ENCODE measurements around the gene COLEC12.

GRCh38 chr18:413233-413632 is 87.3 kb downstream of the COLEC12 start:
- no peak for TF ChIP-seq CTCF (IDR thresholded peaks at IDR 0.05; ENCODE audit: low read depth, low read length)
- no peak for TF ChIP-seq POLR2A (IDR thresholded peaks at IDR 0.05; ENCODE audit: extremely low read depth, insufficient read length)
- TF ChIP-seq, protein P1, sequence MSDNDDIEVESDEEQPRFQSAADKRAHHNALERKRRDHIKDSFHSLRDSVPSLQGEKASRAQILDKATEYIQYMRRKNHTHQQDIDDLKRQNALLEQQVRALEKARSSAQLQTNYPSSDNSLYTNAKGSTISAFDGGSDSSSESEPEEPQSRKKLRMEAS (IDR thresholded peaks at IDR 0.05; ENCODE audit: low read depth, low read length), result no peak
